ENCODE measurements around the gene DERL3.

DNA sequence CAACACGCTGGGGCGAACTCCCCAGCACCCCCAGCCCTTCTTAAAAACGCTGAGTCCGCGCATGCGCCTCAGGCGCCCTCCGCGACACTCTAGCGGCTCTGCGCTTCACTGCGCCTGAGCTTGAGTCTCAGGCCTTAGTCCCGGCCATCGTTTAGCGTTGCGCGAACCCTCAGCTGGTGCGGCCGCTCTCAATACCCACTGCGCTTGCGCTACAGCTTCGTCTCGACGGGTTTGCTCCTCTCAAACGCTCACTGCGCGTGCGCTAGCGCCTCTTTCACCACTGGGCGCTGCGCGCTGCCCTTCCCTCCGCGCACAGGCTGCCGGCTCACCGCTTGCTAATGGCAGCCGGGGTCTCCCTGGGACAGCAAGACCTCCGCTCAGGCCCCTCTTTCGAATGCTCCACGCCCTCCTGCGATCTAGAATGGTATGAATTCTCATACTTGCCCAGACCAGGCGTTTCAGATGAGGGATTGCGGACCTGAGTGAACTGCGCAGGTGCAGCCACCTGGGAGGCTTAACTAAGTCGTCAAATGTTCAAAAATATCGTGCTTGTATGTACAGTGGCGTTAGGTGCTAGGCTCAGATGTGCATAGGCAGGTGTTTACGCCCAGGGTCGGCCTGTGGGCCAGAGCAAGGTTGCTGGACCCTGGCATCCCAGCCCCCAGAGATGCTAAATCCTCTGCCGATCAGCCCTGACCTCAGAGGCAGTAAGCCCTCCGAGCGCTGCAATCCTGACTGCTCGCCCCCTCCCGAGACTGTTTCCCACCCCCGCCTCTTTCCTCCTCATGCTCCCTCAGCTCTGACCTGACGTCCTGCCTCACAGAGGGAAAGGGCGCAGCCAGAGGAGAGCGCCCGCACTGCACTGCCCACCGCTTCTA lies 19.0 kb upstream of the DERL3 start, which contains the start of gene SLC2A11:
- TF ChIP-seq, protein P1, sequence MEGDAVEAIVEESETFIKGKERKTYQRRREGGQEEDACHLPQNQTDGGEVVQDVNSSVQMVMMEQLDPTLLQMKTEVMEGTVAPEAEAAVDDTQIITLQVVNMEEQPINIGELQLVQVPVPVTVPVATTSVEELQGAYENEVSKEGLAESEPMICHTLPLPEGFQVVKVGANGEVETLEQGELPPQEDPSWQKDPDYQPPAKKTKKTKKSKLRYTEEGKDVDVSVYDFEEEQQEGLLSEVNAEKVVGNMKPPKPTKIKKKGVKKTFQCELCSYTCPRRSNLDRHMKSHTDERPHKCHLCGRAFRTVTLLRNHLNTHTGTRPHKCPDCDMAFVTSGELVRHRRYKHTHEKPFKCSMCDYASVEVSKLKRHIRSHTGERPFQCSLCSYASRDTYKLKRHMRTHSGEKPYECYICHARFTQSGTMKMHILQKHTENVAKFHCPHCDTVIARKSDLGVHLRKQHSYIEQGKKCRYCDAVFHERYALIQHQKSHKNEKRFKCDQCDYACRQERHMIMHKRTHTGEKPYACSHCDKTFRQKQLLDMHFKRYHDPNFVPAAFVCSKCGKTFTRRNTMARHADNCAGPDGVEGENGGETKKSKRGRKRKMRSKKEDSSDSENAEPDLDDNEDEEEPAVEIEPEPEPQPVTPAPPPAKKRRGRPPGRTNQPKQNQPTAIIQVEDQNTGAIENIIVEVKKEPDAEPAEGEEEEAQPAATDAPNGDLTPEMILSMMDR (IDR thresholded peaks at IDR 0.05; ENCODE audit: borderline replicate concordance, extremely low read depth, low read length, poor library complexity, severe bottlenecking) = peak; percentile 41
- TF ChIP-seq EZH2 (IDR thresholded peaks at IDR 0.05; ENCODE audit: borderline replicate concordance, low read depth, low read length, severe bottlenecking) = no peak
